Activated CD8-positive, alpha-beta T cell treated with anti-CD3 and anti-CD28 coated beads for 36 hours (primary cell): ENCODE measurements around the gene PHB1. TPM values are rescaled to one million over a fixed set of nuclear protein-coding genes. Genes with fewer than 3 reads are reported as not detected.

Experiments used
- ATAC-seq: fragments of 200-7000 bp; cut with Tn5 transposase; one replicate; pipeline ENCODE4 v1.10.0; 2021; ENCODE audit warnings: mild to moderate bottlenecking, moderate library complexity
- CTCF ChIA-PET: fragments of 350-600 bp; sonication (Branson Sonifier 250); formaldehyde crosslinking; loops from one replicate; lab custom pipeline; 2021; ENCODE audit warnings: antibody characterized with exemption; lab: Charles Lee
- POLR2A ChIA-PET: fragments of 350-600 bp; sonication (Branson Sonifier 250); formaldehyde crosslinking; loops from one replicate; lab custom pipeline; 2021; ENCODE audit warnings: antibody characterized with exemption; lab: Charles Lee
- DNase-seq: peaks from one replicate; pipeline ENCODE4 v3.0.0-alpha.2; 2020
- H3K27ac Mint-ChIP-seq: one replicate; pipeline ENCODE4 v1.8.0; 2021; ENCODE audit warnings: mild to moderate bottlenecking, mixed read lengths
- H3K27me3 Mint-ChIP-seq: one replicate; pipeline ENCODE4 v1.8.0; 2021; ENCODE audit warnings: mixed read lengths
- H3K36me3 Mint-ChIP-seq: one replicate; pipeline ENCODE4 v1.8.0; 2021; ENCODE audit warnings: low read depth, mixed read lengths
- H3K4me1 Mint-ChIP-seq: one replicate; pipeline ENCODE4 v1.8.0; 2021; ENCODE audit warnings: low read depth, mixed read lengths
- H3K4me3 Mint-ChIP-seq: one replicate; pipeline ENCODE4 v1.8.0; 2021; ENCODE audit warnings: mild to moderate bottlenecking, moderate library complexity, mixed read lengths
- H3K9me3 Mint-ChIP-seq: one replicate; pipeline ENCODE4 v1.8.0; 2021; ENCODE audit warnings: mixed read lengths
- intact Hi-C: fragments of 100-400 bp; cut with micrococcal nuclease; formaldehyde crosslinking; loops from one replicate; pipeline ENCODE4 v1.10.0; 2022
- total RNA-seq, 2 experiments: library from RNA; stranded (reverse); gene quantifications; one replicate each; pipeline ENCODE4 v1.2.3, GENCODE V29; 2021
- TF ChIP-seq, protein P1 (sequence below): fragments of 200-600 bp; IDR thresholded peaks from one replicate; pipeline ENCODE4 v1.8.0; 2022; ENCODE audit warnings: antibody characterized with exemption, mild to moderate bottlenecking

PHB1 gene
- total RNA-seq, 2 experiments from 2014 or later, result 363 to 381 TPM

- ChIA-PET POLR2A (interaction anchor here (0.7 kb wide), 1 partner anchor 123 kb away, joined by 3 read pairs; no protein-coding TSS in a partner anchor), CTCF (interaction anchor here (2.1 to 5.0 kb wide), 2 partner anchors 88 to 153 kb away, joined by 5 to 27 read pairs; no protein-coding TSS in a partner anchor)
- intact Hi-C loops, result no loop called here
- Mint-ChIP-seq H3K9me3 (no peaks in the 10 kb centered on the region), H3K4me3 (no peak overlapping the region), H3K36me3 (peaks cover 60% of the 10 kb centered on the region), H3K27ac (peak overlapping the region; percentile 68), H3K27me3 (no peaks in the 10 kb centered on the region), H3K4me1 (peaks cover 30% of the 10 kb centered on the region)
- DNase-seq, result no peak
- TF ChIP-seq, protein P1, sequence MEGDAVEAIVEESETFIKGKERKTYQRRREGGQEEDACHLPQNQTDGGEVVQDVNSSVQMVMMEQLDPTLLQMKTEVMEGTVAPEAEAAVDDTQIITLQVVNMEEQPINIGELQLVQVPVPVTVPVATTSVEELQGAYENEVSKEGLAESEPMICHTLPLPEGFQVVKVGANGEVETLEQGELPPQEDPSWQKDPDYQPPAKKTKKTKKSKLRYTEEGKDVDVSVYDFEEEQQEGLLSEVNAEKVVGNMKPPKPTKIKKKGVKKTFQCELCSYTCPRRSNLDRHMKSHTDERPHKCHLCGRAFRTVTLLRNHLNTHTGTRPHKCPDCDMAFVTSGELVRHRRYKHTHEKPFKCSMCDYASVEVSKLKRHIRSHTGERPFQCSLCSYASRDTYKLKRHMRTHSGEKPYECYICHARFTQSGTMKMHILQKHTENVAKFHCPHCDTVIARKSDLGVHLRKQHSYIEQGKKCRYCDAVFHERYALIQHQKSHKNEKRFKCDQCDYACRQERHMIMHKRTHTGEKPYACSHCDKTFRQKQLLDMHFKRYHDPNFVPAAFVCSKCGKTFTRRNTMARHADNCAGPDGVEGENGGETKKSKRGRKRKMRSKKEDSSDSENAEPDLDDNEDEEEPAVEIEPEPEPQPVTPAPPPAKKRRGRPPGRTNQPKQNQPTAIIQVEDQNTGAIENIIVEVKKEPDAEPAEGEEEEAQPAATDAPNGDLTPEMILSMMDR, result no peak
- ATAC-seq, result no peak
These were observed 11.0 kb downstream of the PHB1 start for GRCh38 chr17:49403514-49404289.

- no peak overlapping the region for H3K27ac Mint-ChIP-seq
- H3K36me3 Mint-ChIP-seq, result peaks cover 50% of the 10 kb centered on the region
- H3K4me1 Mint-ChIP-seq, result peaks cover 21% of the 10 kb centered on the region
- no peaks in the 10 kb centered on the region for H3K27me3 Mint-ChIP-seq
- no peak for ATAC-seq
- no peak for DNase-seq
- H3K4me3 Mint-ChIP-seq, result no peak overlapping the region
- H3K9me3 Mint-ChIP-seq, result no peaks in the 10 kb centered on the region
- intact Hi-C loops, result no loop called here
- ChIA-PET CTCF (interaction anchor here (0.7 to 5.0 kb wide), 3 partner anchors 12 to 154 kb away, joined by 3 to 27 read pairs (median 5); no protein-coding TSS in a partner anchor), POLR2A (interaction anchor here (1.0 kb wide), 1 partner anchor 14 kb away, joined by 3 read pairs; no protein-coding TSS in a partner anchor)
- TF ChIP-seq, protein P1, result no peak
These were observed 12.0 kb downstream of the PHB1 start for GRCh38 chr17:49402706-49403105.

GRCh38 chr17:49401971-49402611, 12.6 kb downstream of the PHB1 start:
- H3K4me3 Mint-ChIP-seq, result no peak overlapping the region
- ATAC-seq, result no peak

GRCh38 chr17:49399995-49400394, 14.7 kb downstream of the PHB1 start:
- intact Hi-C loops, result no loop called here
- CTCF ChIA-PET, result interaction anchor here (0.6 to 19.1 kb wide), 10 partner anchors 8 to 157 kb away, joined by 3 to 189 read pairs (median 4); partner anchors contain the start of gene PHB1
- peaks cover 24% of the 10 kb centered on the region for H3K36me3 Mint-ChIP-seq
- H3K4me1 Mint-ChIP-seq, result peaks cover 15% of the 10 kb centered on the region
- no peak for DNase-seq
- TF ChIP-seq, protein P1, result no peak
- H3K27me3 Mint-ChIP-seq, result no peaks in the 10 kb centered on the region
- no peaks in the 10 kb centered on the region for H3K9me3 Mint-ChIP-seq
- H3K27ac Mint-ChIP-seq, result no peak overlapping the region
- no peak for ATAC-seq
- POLR2A ChIA-PET, result interaction anchor here (1.2 kb wide), 1 partner anchor 26 kb away, joined by 3 read pairs; no protein-coding TSS in a partner anchor
- H3K4me3 Mint-ChIP-seq, result no peak overlapping the region

More at GRCh38 chr17:49401971-49402611, 12.6 kb downstream of the PHB1 start:
- Mint-ChIP-seq H3K27ac (no peak overlapping the region), H3K4me1 (peaks cover 21% of the 10 kb centered on the region), H3K27me3 (no peaks in the 10 kb centered on the region), H3K36me3 (peaks cover 45% of the 10 kb centered on the region), H3K9me3 (no peaks in the 10 kb centered on the region)
- TF ChIP-seq, protein P1, result no peak
- CTCF ChIA-PET, result interaction anchor here (0.7 to 5.0 kb wide), 3 partner anchors 11 to 155 kb away, joined by 3 to 27 read pairs (median 5); no protein-coding TSS in a partner anchor
- intact Hi-C loops, result no loop called here
- POLR2A ChIA-PET, result interaction anchor here (1.0 kb wide), 1 partner anchor 14 kb away, joined by 3 read pairs; no protein-coding TSS in a partner anchor
- DNase-seq, result no peak
